Type B pancreatic cell (in vitro differentiated cells): ENCODE results near the gene CDK5RAP2. TPM values are rescaled to one million over a fixed set of nuclear protein-coding genes. Genes with fewer than 3 reads are reported as not detected.

Source experiments
- DNase-seq: peaks from one replicate; pipeline ENCODE4 v3.0.0; 2021; ENCODE audit warnings: mixed read lengths; ENCODE audit not compliant: unreplicated experiment; ENCODE audit errors: extremely low spot score
- H3K27ac Mint-ChIP-seq: 2 replicates; pipeline ENCODE4 v1.8.0; 2021; ENCODE audit warnings: mild to moderate bottlenecking, mixed read lengths
- H3K27me3 Mint-ChIP-seq: 2 replicates; pipeline ENCODE4 v1.8.0; 2021; ENCODE audit warnings: mixed read lengths
- H3K36me3 Mint-ChIP-seq: 2 replicates; pipeline ENCODE4 v1.8.0; 2021; ENCODE audit warnings: mixed read lengths
- H3K4me1 Mint-ChIP-seq: one replicate; pipeline ENCODE4 v1.8.0; 2021; ENCODE audit warnings: mixed read lengths; ENCODE audit not compliant: unreplicated experiment
- H3K4me3 Mint-ChIP-seq: 2 replicates; pipeline ENCODE4 v1.8.0; 2021; ENCODE audit warnings: mild to moderate bottlenecking, mixed read lengths
- H3K9me3 Mint-ChIP-seq: 2 replicates; pipeline ENCODE4 v1.8.0; 2021; ENCODE audit warnings: mixed read lengths
- CTCF ChIP-seq: fragments of 200-600 bp; sonication (generic); conservative IDR thresholded peaks from 2 replicates; pipeline ENCODE4 v1.5.0; 2021; ENCODE audit warnings: antibody characterized with exemption, mild to moderate bottlenecking
- total RNA-seq: library from RNA; stranded (reverse); gene quantifications from 2 replicates; pipeline ENCODE4 v1.2.1, GENCODE V29; 2021; ENCODE audit warnings: low replicate concordance

CDK5RAP2 gene
- total RNA-seq, 1 donor from 2014 or later = 69.2 TPM

- Mint-ChIP-seq H3K27ac (no peak overlapping the region), H3K36me3 (peaks cover 20% of the 10 kb centered on the region)
Observed at GRCh38 chr9:120474591-120475243, 105.2 kb downstream of the CDK5RAP2 start.

GRCh38 chr9:120473608-120474007 is 106.4 kb downstream of the CDK5RAP2 start:
- H3K4me3 Mint-ChIP-seq = no peak overlapping the region
- H3K27ac Mint-ChIP-seq = no peak overlapping the region
- H3K36me3 Mint-ChIP-seq = peaks cover 21% of the 10 kb centered on the region
- H3K4me1 Mint-ChIP-seq = no peaks in the 10 kb centered on the region
- no peaks in the 10 kb centered on the region for H3K9me3 Mint-ChIP-seq
- H3K27me3 Mint-ChIP-seq = no peaks in the 10 kb centered on the region
- no peak for DNase-seq
- no peak for TF ChIP-seq CTCF

More at GRCh38 chr9:120474591-120475243, 105.2 kb downstream of the CDK5RAP2 start:
- TF ChIP-seq CTCF = no peak
- Mint-ChIP-seq H3K4me3 (no peak overlapping the region), H3K4me1 (no peaks in the 10 kb centered on the region), H3K9me3 (no peaks in the 10 kb centered on the region), H3K27me3 (no peaks in the 10 kb centered on the region)
- DNase-seq = no peak

GRCh38 chr9:120465685-120466407 is 114.1 kb downstream of the CDK5RAP2 start:
- H3K27ac Mint-ChIP-seq = no peak overlapping the region
- no peaks in the 10 kb centered on the region for H3K9me3 Mint-ChIP-seq
- peaks cover 21% of the 10 kb centered on the region for H3K36me3 Mint-ChIP-seq
- no peak for DNase-seq
- no peak for TF ChIP-seq CTCF
- no peaks in the 10 kb centered on the region for H3K4me1 Mint-ChIP-seq
- H3K27me3 Mint-ChIP-seq = no peaks in the 10 kb centered on the region
- H3K4me3 Mint-ChIP-seq = no peak overlapping the region

- Mint-ChIP-seq H3K27me3 (no peaks in the 10 kb centered on the region), H3K36me3 (peaks cover 27% of the 10 kb centered on the region), H3K27ac (no peak overlapping the region), H3K9me3 (no peaks in the 10 kb centered on the region), H3K4me3 (no peak overlapping the region), H3K4me1 (no peaks in the 10 kb centered on the region)
- no peak for TF ChIP-seq CTCF
- DNase-seq = no peak
Observed at GRCh38 chr9:120464887-120465421, 115.0 kb downstream of the CDK5RAP2 start.

- H3K4me1 Mint-ChIP-seq = no peaks in the 10 kb centered on the region
- no peak overlapping the region for H3K4me3 Mint-ChIP-seq
- no peak for TF ChIP-seq CTCF
- peaks cover 26% of the 10 kb centered on the region for H3K36me3 Mint-ChIP-seq
- no peak overlapping the region for H3K27ac Mint-ChIP-seq
- DNase-seq = no peak
- H3K27me3 Mint-ChIP-seq = no peaks in the 10 kb centered on the region
- no peaks in the 10 kb centered on the region for H3K9me3 Mint-ChIP-seq
Observed at GRCh38 chr9:120464176-120464886, 115.6 kb downstream of the CDK5RAP2 start.
